Mesenchymal stem cell (in vitro differentiated cells and primary cell): Measurements from ENCODE around the gene ASB2.

Source experiments
- DNase-seq: peaks from one replicate; pipeline ENCODE4 v3.0.0-alpha.2; 2013
- H2AFZ ChIP-seq: one replicate; pipeline ENCODE4 v1.6.1; 2013; ENCODE audit warnings: low read depth, mild to moderate bottlenecking, control low read depth, inconsistent platforms, low read length, moderate library complexity
- H2AK5ac ChIP-seq: 2 replicates; pipeline ENCODE4 v1.6.1; 2013; ENCODE audit warnings: low read length, moderate library complexity, mild to moderate bottlenecking, inconsistent platforms; ENCODE audit not compliant: severe bottlenecking
- H2BK120ac ChIP-seq: one replicate; pipeline ENCODE4 v1.6.1; 2013; ENCODE audit warnings: low read depth, mild to moderate bottlenecking, inconsistent platforms, low read length, moderate library complexity
- H2BK12ac ChIP-seq, 2 experiments: one replicate each; pipeline ENCODE4 v1.6.1; 2013; ENCODE audit warnings: inconsistent platforms in 2 of 2, low read length in 2 of 2, mild to moderate bottlenecking in 2 of 2, moderate library complexity in 2 of 2, control low read depth in 1 of 2
- H2BK15ac ChIP-seq: one replicate; pipeline ENCODE4 v1.6.1; 2013; ENCODE audit warnings: mild to moderate bottlenecking, low read depth, inconsistent platforms; ENCODE audit not compliant: poor library complexity, severe bottlenecking
- H2BK5ac ChIP-seq: 2 replicates; pipeline ENCODE4 v1.6.1; 2013; ENCODE audit warnings: low read depth, mild to moderate bottlenecking, low read length, control low read depth, inconsistent platforms; ENCODE audit not compliant: poor library complexity, severe bottlenecking
- H3K14ac ChIP-seq, 2 experiments: one replicate each; pipeline ENCODE4 v1.6.1; 2013; ENCODE audit warnings: inconsistent platforms in 2 of 2, low read length in 2 of 2, control low read depth in 1 of 2, mild to moderate bottlenecking in 1 of 2, moderate library complexity in 1 of 2
- H3K18ac ChIP-seq, 2 experiments: one replicate each; pipeline ENCODE4 v1.6.1; 2013; ENCODE audit warnings: inconsistent platforms in 2 of 2, low read length in 2 of 2, control low read depth in 1 of 2, low read depth in 1 of 2, mild to moderate bottlenecking in 1 of 2
- H3K23ac ChIP-seq, 2 experiments: one replicate each; pipeline ENCODE4 v1.6.1; 2013; ENCODE audit warnings: inconsistent platforms in 2 of 2, low read length in 2 of 2, mild to moderate bottlenecking in 2 of 2, moderate library complexity in 2 of 2, control low read depth in 1 of 2
- H3K27ac ChIP-seq: 2 replicates; pipeline ENCODE4 v1.5.1; 2013; ENCODE audit warnings: mild to moderate bottlenecking, moderate library complexity, low read length, control low read depth, inconsistent platforms; ENCODE audit not compliant: poor library complexity, severe bottlenecking
- H3K27me3 ChIP-seq, 2 experiments: 2 replicates each; pipeline versions ENCODE4 v1.6.1 to v1.7.0; 2013; ENCODE audit warnings: low read length in 2 of 2, mild to moderate bottlenecking in 2 of 2, moderate library complexity in 2 of 2, control low read depth in 1 of 2, inconsistent platforms in 1 of 2; ENCODE audit not compliant: control insufficient read depth in 1 of 2, insufficient read depth in 1 of 2
- H3K36me3 ChIP-seq, 2 experiments: 2 replicates each; pipeline versions ENCODE4 v1.6.1 to v1.7.0; 2013; ENCODE audit warnings: low read length in 2 of 2, control low read depth in 1 of 2, inconsistent platforms in 1 of 2, low read depth in 1 of 2, mild to moderate bottlenecking in 1 of 2; ENCODE audit not compliant: insufficient read depth in 2 of 2, control insufficient read depth in 1 of 2
- H3K4ac ChIP-seq, 2 experiments: one replicate each; pipeline ENCODE4 v1.6.1; 2013; ENCODE audit warnings: inconsistent platforms in 2 of 2, low read length in 2 of 2, mild to moderate bottlenecking in 2 of 2, moderate library complexity in 2 of 2, control low read depth in 1 of 2, low read depth in 1 of 2
- H3K4me1 ChIP-seq: 2 replicates; pipeline ENCODE4 v1.6.1; 2013; ENCODE audit warnings: low read depth, low read length, control low read depth; ENCODE audit not compliant: control insufficient read depth, insufficient read depth
- H3K4me2 ChIP-seq: 2 replicates; pipeline ENCODE4 v1.6.1; 2013; ENCODE audit warnings: low read length, mild to moderate bottlenecking, inconsistent platforms; ENCODE audit not compliant: poor library complexity, severe bottlenecking
- H3K4me3 ChIP-seq, 2 experiments: 2 replicates each; pipeline versions ENCODE4 v1.5.1 to v1.7.0; 2013; ENCODE audit warnings: low read length in 2 of 2, mild to moderate bottlenecking in 2 of 2, control low read depth in 1 of 2, low read depth in 1 of 2; ENCODE audit not compliant: insufficient read depth in 1 of 2
- H3K79me1 ChIP-seq: replicated peaks from 2 replicates; pipeline ENCODE4 v1.6.1; 2013; ENCODE audit warnings: mild to moderate bottlenecking, control low read depth, low read length, inconsistent platforms; ENCODE audit not compliant: poor library complexity, severe bottlenecking
- H3K9ac ChIP-seq: 2 replicates; pipeline ENCODE4 v1.7.0; 2013; ENCODE audit warnings: mild to moderate bottlenecking, low read length, moderate library complexity
- H3K9me3 ChIP-seq: 2 replicates; pipeline ENCODE4 v1.7.0; 2013; ENCODE audit warnings: mild to moderate bottlenecking, low read length; ENCODE audit not compliant: control insufficient read depth
- H4K8ac ChIP-seq: one replicate; pipeline ENCODE4 v1.6.1; 2013; ENCODE audit warnings: inconsistent platforms, mild to moderate bottlenecking, low read length, moderate library complexity
- H4K91ac ChIP-seq: one replicate; pipeline ENCODE4 v1.6.1; 2013; ENCODE audit warnings: mild to moderate bottlenecking, low read length, inconsistent platforms
- WGBS: methylation state at CpG from one replicate; pipeline ENCODE4 v1.1.7; 2013; ENCODE audit warnings: mixed read lengths; 5-methylcytosine and 5-hydroxymethylcytosine counted together

The ASB2 gene

GRCh38 chr14:93998871-93999403 is 22.6 kb upstream of the ASB2 start:
- 82% methylated on average over 7 of the region's 7 CpGs for WGBS
- H3K4ac ChIP-seq, result no peak overlapping the region

GRCh38 chr14:93997916-93998870 is 21.8 kb upstream of the ASB2 start:
- Histone ChIP-seq H3K27me3 (peaks cover 8 to 43% of the 10 kb centered on the region in 2 experiments), H3K36me3 (no peaks in the 10 kb centered on the region), H4K8ac (no peak overlapping the region), H2BK15ac (no peak overlapping the region), H3K23ac (no peak overlapping the region), H3K9me3 (no peaks in the 10 kb centered on the region), H2AK5ac (peak overlapping the region; percentile 21), H4K91ac (no peak overlapping the region), H2BK12ac (no peak overlapping the region), H3K79me1 (no peaks in the 10 kb centered on the region), H3K14ac (no peak overlapping the region), H2BK5ac (no peak overlapping the region), H3K4me2 (no peak overlapping the region), H3K4ac (no peak overlapping the region), H3K9ac (no peak overlapping the region), H3K27ac (no peak overlapping the region), H3K4me1 (peaks cover 12% of the 10 kb centered on the region), H2AFZ (no peak overlapping the region), H3K18ac (no peak overlapping the region), H2BK120ac (no peak overlapping the region), H3K4me3 (no peak overlapping the region)
- WGBS, result 81% methylated on average over 17 of the region's 17 CpGs
- no peak for DNase-seq

More at GRCh38 chr14:93998871-93999403, 22.6 kb upstream of the ASB2 start:
- Histone ChIP-seq H3K14ac (no peak overlapping the region), H3K27me3 (peaks cover 11 to 45% of the 10 kb centered on the region in 2 experiments), H3K18ac (no peak overlapping the region), H3K9me3 (no peaks in the 10 kb centered on the region), H3K36me3 (no peaks in the 10 kb centered on the region), H2BK15ac (no peak overlapping the region), H3K79me1 (no peaks in the 10 kb centered on the region), H2AK5ac (no peak overlapping the region), H4K8ac (no peak overlapping the region), H2BK12ac (no peak overlapping the region), H2BK5ac (no peak overlapping the region), H3K23ac (no peak overlapping the region), H3K9ac (no peak overlapping the region), H3K4me1 (peaks cover 12% of the 10 kb centered on the region), H3K4me3 (no peak overlapping the region), H2AFZ (no peak overlapping the region), H3K4me2 (no peak overlapping the region), H3K27ac (no peak overlapping the region), H4K91ac (no peak overlapping the region), H2BK120ac (no peak overlapping the region)
- DNase-seq, result no peak

DNA sequence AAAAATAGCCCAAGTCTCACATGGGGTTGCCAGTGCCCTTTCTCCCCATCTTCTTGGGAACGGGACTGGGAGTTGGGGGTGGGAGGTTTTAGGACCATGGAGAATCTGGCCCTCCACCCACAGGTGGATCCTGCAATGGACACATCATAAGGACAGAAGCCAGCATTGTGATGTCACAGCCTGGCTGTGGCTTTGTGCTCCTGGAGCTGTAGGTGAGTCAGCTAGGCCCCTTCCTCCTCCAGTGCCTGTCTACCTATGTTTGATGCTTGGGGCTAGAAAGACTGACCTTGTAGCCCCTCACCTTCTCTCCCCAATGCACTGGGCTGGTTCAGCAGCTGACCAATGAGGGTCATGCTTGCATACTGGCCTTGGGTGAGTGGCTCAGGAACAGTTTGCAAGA is 20.7 kb upstream of the ASB2 start, which contains the start of gene CCDC197:
TSS of gene CCDC197 (plus strand) at position 220 of the 400 bp plus-strand sequence. CDS start 831 bp downstream, outside the sequence.
- H3K27me3 ChIP-seq, result peaks cover 4 to 38% of the 10 kb centered on the region in 2 experiments
- peaks cover 12% of the 10 kb centered on the region for H3K4me1 ChIP-seq
- no peak within 1 kb of the TSS for H3K23ac ChIP-seq
- H2BK120ac ChIP-seq, result no peak within 1 kb of the TSS
- no peak within 1 kb of the TSS for H3K4me3 ChIP-seq
- H4K91ac ChIP-seq, result no peak within 1 kb of the TSS
- WGBS, result 64% methylated on average over 1 of the region's 1 CpG
- H3K9me3 ChIP-seq, result no peaks in the 10 kb centered on the region
- no peak within 1 kb of the TSS for H3K27ac ChIP-seq
- no peak within 1 kb of the TSS for H3K4ac ChIP-seq
- no peak within 1 kb of the TSS for H2AK5ac ChIP-seq
- H4K8ac ChIP-seq, result no peak within 1 kb of the TSS
- H2BK5ac ChIP-seq, result no peak within 1 kb of the TSS
- no peak for DNase-seq
- H3K36me3 ChIP-seq, result no peaks in the 10 kb centered on the region
- H3K4me2 ChIP-seq, result no peak within 1 kb of the TSS
- H2AFZ ChIP-seq, result no peak within 1 kb of the TSS
- H2BK12ac ChIP-seq, result no peak within 1 kb of the TSS
- H3K79me1 ChIP-seq, result no peaks in the 10 kb centered on the region
- no peak within 1 kb of the TSS for H2BK15ac ChIP-seq
- no peak within 1 kb of the TSS for H3K18ac ChIP-seq
- H3K9ac ChIP-seq, result no peak within 1 kb of the TSS
- H3K14ac ChIP-seq, result no peak within 1 kb of the TSS

GRCh38 chr14:93996130-93996695 is 19.8 kb upstream of the ASB2 start:
- WGBS, result 57% methylated on average over 8 of the region's 8 CpGs

More at GRCh38 chr14:93996130-93996695, 19.8 kb upstream of the ASB2 start:
- no peak overlapping the region for H3K18ac ChIP-seq
- no peak overlapping the region for H3K14ac ChIP-seq
- H3K4me2 ChIP-seq, result no peak overlapping the region
- no peak overlapping the region for H2AK5ac ChIP-seq
- no peak overlapping the region for H2AFZ ChIP-seq
- H4K91ac ChIP-seq, result no peak overlapping the region
- no peaks in the 10 kb centered on the region for H3K36me3 ChIP-seq
- H3K9me3 ChIP-seq, result no peaks in the 10 kb centered on the region
- no peak overlapping the region for H2BK12ac ChIP-seq
- no peak overlapping the region for H3K9ac ChIP-seq
- H3K27me3 ChIP-seq, result peaks cover 7 to 36% of the 10 kb centered on the region in 2 experiments
- no peak for DNase-seq
- H2BK5ac ChIP-seq, result no peak overlapping the region
- H3K4ac ChIP-seq, result no peak overlapping the region
- no peak overlapping the region for H3K4me3 ChIP-seq
- no peak overlapping the region for H2BK120ac ChIP-seq
- H4K8ac ChIP-seq, result no peak overlapping the region
- no peak overlapping the region for H2BK15ac ChIP-seq
- peaks cover 12% of the 10 kb centered on the region for H3K4me1 ChIP-seq
- H3K79me1 ChIP-seq, result no peaks in the 10 kb centered on the region
- H3K27ac ChIP-seq, result no peak overlapping the region
- H3K23ac ChIP-seq, result no peak overlapping the region
